Muscle of back (tissue), 11 donors: ENCODE measurements around the gene DCDC1. TPM values are rescaled to one million over a fixed set of nuclear protein-coding genes. Genes with fewer than 3 reads are reported as not detected.
"Not testable (repeated sequence)": the region's sequence is repeated elsewhere in the genome, so short reads cannot be mapped to it uniquely, and the experiment has no call there.

ENCODE experiments used
- DNase-seq, 3 donors: peaks; one replicate each; pipeline versions ENCODE4 v3.0.0 to v3.0.0-alpha.2; 2013
- polyA plus RNA-seq, 10 donors: library from polyadenylated mRNA; unstranded; fragments of 120-200 nt; gene quantifications; one replicate each; pipeline ENCODE4 v1.2.1, GENCODE V29; 2013; ENCODE audit not compliant: insufficient read length in 10 of 10

DCDC1 gene
- polyA plus RNA-seq, 10 donors = 0.07 to 0.47 (median 0.36) TPM

GRCh38 chr11:31337806-31338205 is 31.7 kb downstream of the DCDC1 start:
- no peak for DNase-seq

- no peak for DNase-seq
Observed at GRCh38 chr11:31328697-31329096, 40.8 kb downstream of the DCDC1 start.

- DNase-seq = no peak
Observed at GRCh38 chr11:31327417-31327816, 42.1 kb downstream of the DCDC1 start.

- DNase-seq = no peak
Observed at GRCh38 chr11:31326470-31327148, 42.9 kb downstream of the DCDC1 start.

- peak in 2 of 3 donors; percentile 8 to 20 for DNase-seq
Observed at GRCh38 chr11:31325160-31325559, 44.4 kb downstream of the DCDC1 start.

GRCh38 chr11:31323145-31323544 is 46.4 kb downstream of the DCDC1 start:
- no peak for DNase-seq

GRCh38 chr11:31321494-31321893 is 48.0 kb downstream of the DCDC1 start:
- not testable (repeated sequence) for DNase-seq

- DNase-seq = peak in 1 of 3 donors; percentile 16
Observed at GRCh38 chr11:31303644-31304180, 65.8 kb downstream of the DCDC1 start.

GRCh38 chr11:31301549-31302510 is 67.7 kb downstream of the DCDC1 start:
- no peak for DNase-seq

GRCh38 chr11:31295308-31295707 is 74.2 kb downstream of the DCDC1 start:
- no peak for DNase-seq

GRCh38 chr11:31273527-31273926 is 96.0 kb downstream of the DCDC1 start:
- not testable (repeated sequence) for DNase-seq

- DNase-seq = no peak
Observed at GRCh38 chr11:31267720-31268119, 101.8 kb downstream of the DCDC1 start.

- no peak for DNase-seq
Observed at GRCh38 chr11:31264834-31265233, 104.7 kb downstream of the DCDC1 start.

- DNase-seq = peak in 1 of 3 donors; percentile 37
Observed at GRCh38 chr11:31262761-31263160, 106.8 kb downstream of the DCDC1 start.

- no peak for DNase-seq
Observed at GRCh38 chr11:31259797-31260196, 109.7 kb downstream of the DCDC1 start.

GRCh38 chr11:31254415-31254814 is 115.1 kb downstream of the DCDC1 start:
- DNase-seq = no peak

- no peak for DNase-seq
Observed at GRCh38 chr11:31248768-31249167, 120.8 kb downstream of the DCDC1 start.

GRCh38 chr11:31247321-31247720 is 122.2 kb downstream of the DCDC1 start:
- DNase-seq = no peak

GRCh38 chr11:31246451-31247165 is 122.9 kb downstream of the DCDC1 start:
- peak; percentile 11 to 74 (median 59) for DNase-seq

- DNase-seq = no peak
Observed at GRCh38 chr11:31243706-31244105, 125.8 kb downstream of the DCDC1 start.

GRCh38 chr11:31240340-31240904 is 129.1 kb downstream of the DCDC1 start:
- peak; percentile 19 to 60 (median 55) for DNase-seq
